B cell (primary cell): ENCODE measurements around the gene PRKCA.

Experiments used
- EZH2 ChIP-seq: IDR thresholded peaks from 2 replicates; pipeline ENCODE4 v1.6.1; 2012; ENCODE audit warnings: borderline replicate concordance, low read depth, mild to moderate bottlenecking, moderate library complexity, low read length; ENCODE audit not compliant: insufficient read depth, poor library complexity, severe bottlenecking
- TF ChIP-seq, protein P1 (sequence below): fragments of 200-600 bp; IDR thresholded peaks from one replicate; pipeline ENCODE4 v1.8.0; 2022; ENCODE audit warnings: antibody characterized with exemption, mild to moderate bottlenecking

DNA sequence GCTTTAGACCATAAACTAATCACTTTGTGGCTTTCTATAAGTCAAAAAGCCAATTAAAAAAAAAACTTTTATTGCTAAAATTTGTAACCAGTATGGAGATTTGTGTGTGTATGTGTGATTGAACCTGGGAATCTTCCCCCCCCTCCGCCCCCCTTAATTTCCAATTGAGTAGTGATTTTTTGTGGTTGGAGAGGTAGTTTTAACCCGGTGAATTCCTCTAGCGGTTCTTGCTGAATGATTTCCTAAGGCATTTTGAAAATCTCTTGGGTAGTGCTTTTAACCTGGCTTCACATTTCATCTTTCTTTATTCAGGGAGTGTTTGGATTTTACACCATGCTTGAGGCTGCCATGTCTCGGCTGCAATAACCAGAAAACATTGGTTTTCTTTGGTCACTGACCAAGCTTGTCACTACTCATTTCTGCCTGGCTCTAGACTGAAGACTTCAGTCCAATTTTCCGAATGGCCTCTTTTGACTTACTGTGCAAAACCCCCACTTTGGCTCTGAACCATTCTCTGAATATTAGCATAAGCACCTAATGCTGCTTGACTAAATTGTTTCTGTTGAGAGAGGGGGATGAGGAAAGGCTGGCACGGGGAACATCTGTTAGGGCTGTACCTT lies 35.6 kb downstream of the PRKCA start:
- TF ChIP-seq, protein P1, sequence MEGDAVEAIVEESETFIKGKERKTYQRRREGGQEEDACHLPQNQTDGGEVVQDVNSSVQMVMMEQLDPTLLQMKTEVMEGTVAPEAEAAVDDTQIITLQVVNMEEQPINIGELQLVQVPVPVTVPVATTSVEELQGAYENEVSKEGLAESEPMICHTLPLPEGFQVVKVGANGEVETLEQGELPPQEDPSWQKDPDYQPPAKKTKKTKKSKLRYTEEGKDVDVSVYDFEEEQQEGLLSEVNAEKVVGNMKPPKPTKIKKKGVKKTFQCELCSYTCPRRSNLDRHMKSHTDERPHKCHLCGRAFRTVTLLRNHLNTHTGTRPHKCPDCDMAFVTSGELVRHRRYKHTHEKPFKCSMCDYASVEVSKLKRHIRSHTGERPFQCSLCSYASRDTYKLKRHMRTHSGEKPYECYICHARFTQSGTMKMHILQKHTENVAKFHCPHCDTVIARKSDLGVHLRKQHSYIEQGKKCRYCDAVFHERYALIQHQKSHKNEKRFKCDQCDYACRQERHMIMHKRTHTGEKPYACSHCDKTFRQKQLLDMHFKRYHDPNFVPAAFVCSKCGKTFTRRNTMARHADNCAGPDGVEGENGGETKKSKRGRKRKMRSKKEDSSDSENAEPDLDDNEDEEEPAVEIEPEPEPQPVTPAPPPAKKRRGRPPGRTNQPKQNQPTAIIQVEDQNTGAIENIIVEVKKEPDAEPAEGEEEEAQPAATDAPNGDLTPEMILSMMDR = no peak
- no peak for TF ChIP-seq EZH2
